Keratinocyte (primary cell): ENCODE results near the gene USP30. TPM values are rescaled to one million over a fixed set of nuclear protein-coding genes. Genes with fewer than 3 reads are reported as not detected.

Experiments used
- DNase-seq: peaks from one replicate; pipeline ENCODE4 v3.0.0-alpha.2; 2011; ENCODE audit warnings: low read depth, missing footprints, low spot score
- FAIRE-seq: peaks from 2 replicates; lab custom pipeline; 2011; peaks lifted over from hg19 to GRCh38; lab: Jason Lieb, UNC
- H2AFZ ChIP-seq: 2 replicates; pipeline ENCODE4 v1.6.0; 2012; ENCODE audit warnings: low read length, control low read depth, inconsistent platforms; ENCODE audit not compliant: control insufficient read depth
- H3K27ac ChIP-seq: 2 replicates; pipeline ENCODE4 v1.5.1; 2011; ENCODE audit warnings: low read length; ENCODE audit not compliant: control insufficient read depth, insufficient read depth
- H3K27me3 ChIP-seq: 3 replicates; pipeline ENCODE4 v1.6.0; 2011; ENCODE audit warnings: low read length; ENCODE audit not compliant: control insufficient read depth, insufficient read depth; ENCODE audit errors: extremely low read depth
- H3K36me3 ChIP-seq, 2 experiments: 2 replicates in 1 of 2; 3 replicates in 1 of 2; pipeline ENCODE4 v1.5.1; 2011; ENCODE audit warnings: low read length in 2 of 2, mild to moderate bottlenecking in 1 of 2; ENCODE audit not compliant: control insufficient read depth in 2 of 2, insufficient read depth in 2 of 2; ENCODE audit errors: extremely low read depth in 1 of 2
- H3K4me1 ChIP-seq: 3 replicates; pipeline ENCODE4 v1.5.1; 2011; ENCODE audit warnings: low read length; ENCODE audit not compliant: control insufficient read depth, insufficient read depth; ENCODE audit errors: extremely low read depth
- H3K4me2 ChIP-seq: 3 replicates; pipeline ENCODE4 v1.6.0; 2011; ENCODE audit warnings: low read depth, low read length; ENCODE audit not compliant: control insufficient read depth, insufficient read depth; ENCODE audit errors: extremely low read depth
- H3K4me3 ChIP-seq, 3 experiments: fragments of 200-600 bp in 1 of 3; sonication (generic) in 1 of 3; 2 replicates in 2 of 3; 3 replicates in 1 of 3; pipeline ENCODE4 v1.5.1; 2011 to 2016; ENCODE audit warnings: low read length in 3 of 3, mild to moderate bottlenecking in 3 of 3, control low read depth in 2 of 3, inconsistent platforms in 1 of 3, low read depth in 1 of 3, mixed read lengths in 1 of 3, mixed run types in 1 of 3, moderate library complexity in 1 of 3; ENCODE audit not compliant: control insufficient read depth in 2 of 3, insufficient read depth in 2 of 3; ENCODE audit errors: extremely low read depth in 1 of 3
- H3K79me2 ChIP-seq: 2 replicates; pipeline ENCODE4 v1.6.0; 2012; ENCODE audit warnings: low read length; ENCODE audit not compliant: control insufficient read depth, insufficient read depth
- H3K9ac ChIP-seq: 3 replicates; pipeline ENCODE4 v1.6.0; 2011; ENCODE audit warnings: low read length; ENCODE audit not compliant: control insufficient read depth, insufficient read depth; ENCODE audit errors: extremely low read depth
- H3K9me1 ChIP-seq: 3 replicates; pipeline ENCODE4 v1.6.0; 2011; ENCODE audit warnings: low read length; ENCODE audit not compliant: control insufficient read depth, insufficient read depth; ENCODE audit errors: extremely low read depth
- H3K9me3 ChIP-seq: 2 replicates; pipeline ENCODE4 v1.5.1; 2012; ENCODE audit warnings: low read depth, low read length; ENCODE audit not compliant: control insufficient read depth
- H4K20me1 ChIP-seq: 3 replicates; pipeline ENCODE4 v1.6.0; 2011; ENCODE audit warnings: low read length; ENCODE audit not compliant: control insufficient read depth, insufficient read depth; ENCODE audit errors: extremely low read depth
- CTCF ChIP-seq, 3 experiments: IDR thresholded peaks in 1 of 3; conservative IDR thresholded peaks in 1 of 3; optimal IDR thresholded peaks in 1 of 3; 2 replicates in 2 of 3; 3 replicates in 1 of 3; pipeline versions ENCODE3 to v1.5.1; 2011; ENCODE audit warnings: low read length in 3 of 3, mild to moderate bottlenecking in 3 of 3, moderate library complexity in 2 of 3, control low read depth in 1 of 3, inconsistent platforms in 1 of 3; ENCODE audit not compliant: insufficient read depth in 2 of 3; ENCODE audit errors: extremely low read depth in 1 of 3
- EZH2 ChIP-seq: IDR thresholded peaks from one replicate; pipeline ENCODE4 v1.6.1; 2012; ENCODE audit warnings: inconsistent platforms, mild to moderate bottlenecking, low read length, moderate library complexity
- dilution Hi-C: fragments of 300-500 bp; cut with MboI; formaldehyde crosslinking; loops from one replicate; pipeline ENCODE4 v1.7.0; 2020; ENCODE audit warnings: low sequenced_read_pairs; ENCODE audit not compliant: extremely low pct_ligation_motif_present
- polyA plus RNA-seq, 5 experiments: library from polyadenylated mRNA; depleted of rRNA in 3 of 5; stranded (reverse) in 3 of 5; stranded (forward) in 1 of 5; unstranded in 1 of 5; fragments of >200 nt; gene quantifications; 1 replicate in 1 of 5; 2 replicates in 3 of 5; 3 replicates in 1 of 5; pipeline versions ENCODE4 v1.2.1 to v1.2.3, GENCODE V29; 2011 to 2012; ENCODE audit warnings: missing spikeins in 2 of 5, low read depth in 1 of 5, low replicate concordance in 1 of 5

USP30 gene
- polyA plus RNA-seq, 1 donor (not counting 4 experiments of a cell fraction or from before 2014, with no cell fraction given) = 10.0 TPM

- no peaks in the 10 kb centered on the region for H4K20me1 ChIP-seq
- H3K9ac ChIP-seq = no peak overlapping the region
- no peaks in the 10 kb centered on the region for H3K9me1 ChIP-seq
- no peaks in the 10 kb centered on the region for H3K9me3 ChIP-seq
- no peak for FAIRE-seq
- TF ChIP-seq EZH2 = no peak
- peaks cover 0 to 3% of the 10 kb centered on the region in 2 experiments for H3K36me3 ChIP-seq
- peaks cover 2% of the 10 kb centered on the region for H3K4me1 ChIP-seq
- DNase-seq = no peak
- dilution Hi-C loops = no loop called here
- no peaks in the 10 kb centered on the region for H3K27me3 ChIP-seq
- H3K79me2 ChIP-seq = no peaks in the 10 kb centered on the region
- H3K4me3 ChIP-seq = no peak overlapping the region
- H3K4me2 ChIP-seq = no peak overlapping the region
- no peak overlapping the region for H2AFZ ChIP-seq
- no peak overlapping the region for H3K27ac ChIP-seq
Measured at GRCh38 chr12:109058773-109059172, 6.4 kb downstream of the USP30 start.

GRCh38 chr12:109064143-109064542, 11.8 kb downstream of the USP30 start:
- TF ChIP-seq EZH2 = no peak
- no peak for TF ChIP-seq CTCF (optimal IDR thresholded peaks at IDR 0.05 in 1 of 3, IDR thresholded peaks at IDR 0.05 in 1 of 3, conservative IDR thresholded peaks at IDR 0.05 in 1 of 3; ENCODE audit: extremely low read depth in 1 of 3, insufficient read depth in 2 of 3, low read length in 3 of 3)
- Histone ChIP-seq H3K4me3 (no peak overlapping the region), H3K36me3 (peaks cover 0 to 4% of the 10 kb centered on the region in 2 experiments), H3K27ac (no peak overlapping the region), H3K9me3 (no peaks in the 10 kb centered on the region), H3K27me3 (no peaks in the 10 kb centered on the region), H3K4me2 (no peak overlapping the region), H3K9ac (no peak overlapping the region), H3K79me2 (no peaks in the 10 kb centered on the region), H3K9me1 (no peaks in the 10 kb centered on the region), H3K4me1 (no peaks in the 10 kb centered on the region), H4K20me1 (no peaks in the 10 kb centered on the region), H2AFZ (no peak overlapping the region)
- no peak for DNase-seq
- dilution Hi-C loops = no loop called here
- FAIRE-seq = no peak
